ENCODE results near the gene BRD7. TPM values are rescaled to one million over a fixed set of nuclear protein-coding genes. Genes with fewer than 3 reads are reported as not detected.
A peak's percentile ranks its signal among the peaks of the same experiment; 100 is the strongest.

Gene BRD7
- total RNA-seq, 1 experiment from 2014 or later = 45.6 TPM

DNA sequence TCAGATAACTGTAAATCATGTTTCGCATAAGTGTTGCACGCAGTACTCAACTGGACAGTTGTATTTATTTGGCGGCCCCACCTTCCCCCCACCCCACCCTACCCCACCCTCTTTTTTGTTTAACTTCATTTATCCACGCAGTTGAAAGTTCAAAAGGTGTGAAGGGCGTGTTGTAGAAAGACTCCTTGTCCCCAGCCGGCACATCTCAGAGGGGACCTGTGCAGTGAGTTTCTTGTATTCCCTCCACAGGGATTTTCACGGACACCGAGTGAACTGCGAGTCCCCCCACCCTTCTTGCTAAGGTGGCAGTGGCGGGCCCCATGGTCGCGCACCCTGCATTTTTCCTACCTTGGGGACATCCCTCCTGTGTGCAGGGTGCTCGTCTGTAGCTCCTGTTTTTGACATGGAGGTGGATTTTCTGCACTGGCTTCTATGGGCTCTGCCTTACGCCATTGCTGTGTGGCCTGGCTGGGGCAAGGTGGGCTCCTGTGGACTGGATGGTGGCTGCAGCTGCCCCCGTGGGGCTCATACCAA is 66.2 kb downstream of the BRD7 start:
- no TSS peak for BruUV-seq (replicated peaks)

DNA sequence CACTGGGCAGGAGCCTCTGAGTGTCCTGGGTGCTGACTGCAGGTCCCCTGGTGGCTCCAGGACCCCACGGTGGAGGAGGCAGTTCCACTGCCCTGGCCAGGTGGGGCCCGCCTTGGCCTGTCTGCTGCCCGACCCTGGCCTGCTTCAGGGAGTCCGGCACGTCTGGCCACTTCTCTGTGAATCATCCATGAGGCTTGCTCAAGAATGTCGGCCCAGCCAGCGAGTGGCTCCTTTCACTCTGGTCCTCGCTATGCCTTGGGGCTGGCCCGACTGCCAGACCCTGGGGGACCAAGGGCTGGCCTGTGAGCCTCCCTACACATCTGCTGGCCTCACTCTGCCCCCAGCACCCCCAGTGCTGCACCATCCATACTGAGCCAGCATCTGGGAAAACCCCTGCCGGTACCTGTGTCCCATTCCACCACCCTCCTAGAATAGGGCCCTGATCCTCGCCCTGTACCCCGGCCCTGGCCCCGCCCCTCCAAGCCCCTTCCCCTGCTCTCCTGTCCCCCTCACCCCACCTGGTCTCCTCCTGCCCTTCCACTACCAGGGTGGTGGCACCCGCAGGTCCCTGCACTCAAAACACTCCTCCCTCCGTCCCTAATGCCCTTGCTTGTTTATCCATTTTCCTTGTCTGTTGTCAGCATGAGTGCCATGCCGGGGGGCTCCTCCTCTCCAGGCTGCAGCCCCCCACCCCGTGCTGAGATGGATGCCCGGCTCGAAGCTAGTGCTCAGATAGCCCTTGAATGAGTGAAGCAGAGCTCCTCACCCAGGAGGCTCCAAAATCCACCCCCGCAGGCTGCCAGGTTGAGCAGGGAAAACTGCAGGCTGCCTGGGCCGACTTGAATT is 66.9 kb downstream of the BRD7 start:
- Histone ChIP-seq H3K9me3 (ENCODE audit: control insufficient read depth, insufficient read depth, low read depth, low read length) (no peaks in the 10 kb centered on the region), H3K4me1 (ENCODE audit: control insufficient read depth, insufficient read depth, low read length) (0 out of 2 replicates have a peak, but pooled peaks cover 2% of the 10 kb centered on the region), H3K4me3 (ENCODE audit: low read depth in 2 of 2, low read length in 2 of 2) (no peak overlapping the region), H3K36me3 (ENCODE audit: control insufficient read depth, insufficient read depth, low read length) (no peaks in the 10 kb centered on the region), H3K27me3 (ENCODE audit: control insufficient read depth, insufficient read depth, low read length) (no peaks in the 10 kb centered on the region), H3K27ac (ENCODE audit: low read length) (no peak overlapping the region)
- DNase-seq (ENCODE audit: low read depth, low spot score) (no peak), ATAC-seq (peak; percentile 28; the same call in 1 of the 2 replicates)
- intact Hi-C loops (cut with micrococcal nuclease; ENCODE audit: unreplicated experiment) (no loop called here), in situ Hi-C loops (cut with HindIII; ENCODE audit: low pct_unique_long_range_greater_than_20kb, low sequenced_read_pairs) (no loop called here)
- CTCF ChIA-PET = no interaction called here
- BruUV-seq (replicated peaks) = no TSS peak
- POLR2A ChIA-PET = interaction anchor here (0.6 kb wide), 2 partner anchors 15 to 56 kb away, joined by 5 to 7 read pairs; no protein-coding TSS in a partner anchor
- TF ChIP-seq TCF7L2 (IDR thresholded peaks at IDR 0.05; ENCODE audit: low read depth, low read length) (no peak), SIN3A (IDR thresholded peaks at IDR 0.05; ENCODE audit: borderline replicate concordance, insufficient read depth, low read depth, low read length) (no peak), POLR2AphosphoS5 (IDR thresholded peaks at IDR 0.05; ENCODE audit: low read depth, low read length) (no peak), REST (IDR thresholded peaks at IDR 0.05; ENCODE audit: insufficient read depth in 1 of 2, low read depth in 2 of 2, low read length in 1 of 2) (no peak)
- TF ChIP-seq, protein P1, sequence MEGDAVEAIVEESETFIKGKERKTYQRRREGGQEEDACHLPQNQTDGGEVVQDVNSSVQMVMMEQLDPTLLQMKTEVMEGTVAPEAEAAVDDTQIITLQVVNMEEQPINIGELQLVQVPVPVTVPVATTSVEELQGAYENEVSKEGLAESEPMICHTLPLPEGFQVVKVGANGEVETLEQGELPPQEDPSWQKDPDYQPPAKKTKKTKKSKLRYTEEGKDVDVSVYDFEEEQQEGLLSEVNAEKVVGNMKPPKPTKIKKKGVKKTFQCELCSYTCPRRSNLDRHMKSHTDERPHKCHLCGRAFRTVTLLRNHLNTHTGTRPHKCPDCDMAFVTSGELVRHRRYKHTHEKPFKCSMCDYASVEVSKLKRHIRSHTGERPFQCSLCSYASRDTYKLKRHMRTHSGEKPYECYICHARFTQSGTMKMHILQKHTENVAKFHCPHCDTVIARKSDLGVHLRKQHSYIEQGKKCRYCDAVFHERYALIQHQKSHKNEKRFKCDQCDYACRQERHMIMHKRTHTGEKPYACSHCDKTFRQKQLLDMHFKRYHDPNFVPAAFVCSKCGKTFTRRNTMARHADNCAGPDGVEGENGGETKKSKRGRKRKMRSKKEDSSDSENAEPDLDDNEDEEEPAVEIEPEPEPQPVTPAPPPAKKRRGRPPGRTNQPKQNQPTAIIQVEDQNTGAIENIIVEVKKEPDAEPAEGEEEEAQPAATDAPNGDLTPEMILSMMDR (IDR thresholded peaks at IDR 0.05) = no peak

More for the DNA sequence above, 66.2 kb downstream of the BRD7 start:
- intact Hi-C loops (cut with micrococcal nuclease; ENCODE audit: unreplicated experiment) = no loop called here
- POLR2A ChIA-PET = no interaction called here
- no peak overlapping the region for H3K4me3 ChIP-seq (ENCODE audit: low read depth in 2 of 2, low read length in 2 of 2)
- CTCF ChIA-PET = no interaction called here
- DNase-seq (ENCODE audit: low read depth, low spot score) = no peak
- no peak overlapping the region for H3K27ac ChIP-seq (ENCODE audit: low read length)
- no peaks in the 10 kb centered on the region for H3K27me3 ChIP-seq (ENCODE audit: control insufficient read depth, insufficient read depth, low read length)
- H3K36me3 ChIP-seq (ENCODE audit: control insufficient read depth, insufficient read depth, low read length) = no peaks in the 10 kb centered on the region
- TF ChIP-seq POLR2AphosphoS5 (IDR thresholded peaks at IDR 0.05; ENCODE audit: low read depth, low read length) = no peak
- 0 out of 2 replicates have a peak, but pooled peaks cover 2% of the 10 kb centered on the region for H3K4me1 ChIP-seq (ENCODE audit: control insufficient read depth, insufficient read depth, low read length)
- H3K9me3 ChIP-seq (ENCODE audit: control insufficient read depth, insufficient read depth, low read depth, low read length) = no peaks in the 10 kb centered on the region
- no peak for ATAC-seq
- in situ Hi-C loops (cut with HindIII; ENCODE audit: low pct_unique_long_range_greater_than_20kb, low sequenced_read_pairs) = no loop called here
